Measurements from ENCODE around the gene HEBP2.

The HEBP2 gene

DNA sequence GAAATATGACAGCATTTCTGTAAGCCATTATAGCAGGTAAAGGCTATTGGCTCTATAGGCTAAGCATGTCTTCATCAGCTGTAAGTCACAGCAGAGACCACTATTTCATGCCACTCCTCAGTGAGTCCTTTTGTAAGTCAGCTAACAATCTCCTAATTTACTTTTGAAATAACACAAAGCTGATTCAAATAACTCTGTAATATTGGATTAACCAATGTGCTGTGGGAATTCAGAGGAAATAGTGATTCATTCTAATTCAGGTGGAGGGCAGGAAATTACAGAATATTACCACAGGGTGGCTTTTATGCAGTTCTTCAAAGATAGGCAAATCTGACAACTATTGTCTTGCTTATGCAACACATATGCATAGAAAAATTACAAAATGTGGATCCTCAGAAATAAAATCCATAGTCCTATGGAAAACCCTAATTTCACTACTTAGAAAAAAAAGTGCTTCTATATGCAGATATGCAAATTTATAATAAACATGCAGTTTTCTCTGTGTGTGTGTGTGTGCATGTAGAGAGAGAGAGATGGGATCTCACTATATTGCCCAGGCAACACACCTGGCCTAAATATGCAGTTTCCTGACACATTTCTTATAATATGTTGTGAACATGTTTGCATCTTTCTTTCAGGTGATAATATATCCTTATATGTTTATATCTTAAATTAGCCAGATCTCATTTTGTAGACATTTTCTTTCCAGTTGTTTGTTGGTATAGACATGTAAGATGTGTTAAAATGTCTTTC is 31.1 kb upstream of the HEBP2 start:
- TF ChIP-seq, protein P1, sequence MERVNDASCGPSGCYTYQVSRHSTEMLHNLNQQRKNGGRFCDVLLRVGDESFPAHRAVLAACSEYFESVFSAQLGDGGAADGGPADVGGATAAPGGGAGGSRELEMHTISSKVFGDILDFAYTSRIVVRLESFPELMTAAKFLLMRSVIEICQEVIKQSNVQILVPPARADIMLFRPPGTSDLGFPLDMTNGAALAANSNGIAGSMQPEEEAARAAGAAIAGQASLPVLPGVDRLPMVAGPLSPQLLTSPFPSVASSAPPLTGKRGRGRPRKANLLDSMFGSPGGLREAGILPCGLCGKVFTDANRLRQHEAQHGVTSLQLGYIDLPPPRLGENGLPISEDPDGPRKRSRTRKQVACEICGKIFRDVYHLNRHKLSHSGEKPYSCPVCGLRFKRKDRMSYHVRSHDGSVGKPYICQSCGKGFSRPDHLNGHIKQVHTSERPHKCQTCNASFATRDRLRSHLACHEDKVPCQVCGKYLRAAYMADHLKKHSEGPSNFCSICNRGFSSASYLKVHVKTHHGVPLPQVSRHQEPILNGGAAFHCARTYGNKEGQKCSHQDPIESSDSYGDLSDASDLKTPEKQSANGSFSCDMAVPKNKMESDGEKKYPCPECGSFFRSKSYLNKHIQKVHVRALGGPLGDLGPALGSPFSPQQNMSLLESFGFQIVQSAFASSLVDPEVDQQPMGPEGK (CRISPR knock-in tag; IDR thresholded peaks at IDR 0.05; ENCODE audit: borderline replicate concordance) = no peak
- TF ChIP-seq ISL1 (CRISPR knock-in tag; IDR thresholded peaks at IDR 0.05) (peak; percentile 22; the same call in 1 of the 2 replicates), ZFP3 (CRISPR knock-in tag; IDR thresholded peaks at IDR 0.05) (0 out of 2 replicates have a peak, but pooled peaks have one; percentile 53), TCF4 (CRISPR knock-in tag; IDR thresholded peaks at IDR 0.05; ENCODE audit: borderline replicate concordance) (no peak), ESRRG (CRISPR knock-in tag; IDR thresholded peaks at IDR 0.05) (no peak)
- TF ChIP-seq, protein P2, sequence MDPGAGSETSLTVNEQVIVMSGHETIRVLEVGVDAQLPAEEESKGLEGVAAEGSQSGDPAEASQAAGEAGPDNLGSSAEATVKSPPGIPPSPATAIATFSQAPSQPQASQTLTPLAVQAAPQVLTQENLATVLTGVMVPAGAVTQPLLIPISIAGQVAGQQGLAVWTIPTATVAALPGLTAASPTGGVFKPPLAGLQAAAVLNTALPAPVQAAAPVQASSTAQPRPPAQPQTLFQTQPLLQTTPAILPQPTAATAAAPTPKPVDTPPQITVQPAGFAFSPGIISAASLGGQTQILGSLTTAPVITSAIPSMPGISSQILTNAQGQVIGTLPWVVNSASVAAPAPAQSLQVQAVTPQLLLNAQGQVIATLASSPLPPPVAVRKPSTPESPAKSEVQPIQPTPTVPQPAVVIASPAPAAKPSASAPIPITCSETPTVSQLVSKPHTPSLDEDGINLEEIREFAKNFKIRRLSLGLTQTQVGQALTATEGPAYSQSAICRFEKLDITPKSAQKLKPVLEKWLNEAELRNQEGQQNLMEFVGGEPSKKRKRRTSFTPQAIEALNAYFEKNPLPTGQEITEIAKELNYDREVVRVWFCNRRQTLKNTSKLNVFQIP (CRISPR knock-in tag; IDR thresholded peaks at IDR 0.05; ENCODE audit: borderline replicate concordance, low read depth) = no peak
- ATAC-seq = no peak

DNA sequence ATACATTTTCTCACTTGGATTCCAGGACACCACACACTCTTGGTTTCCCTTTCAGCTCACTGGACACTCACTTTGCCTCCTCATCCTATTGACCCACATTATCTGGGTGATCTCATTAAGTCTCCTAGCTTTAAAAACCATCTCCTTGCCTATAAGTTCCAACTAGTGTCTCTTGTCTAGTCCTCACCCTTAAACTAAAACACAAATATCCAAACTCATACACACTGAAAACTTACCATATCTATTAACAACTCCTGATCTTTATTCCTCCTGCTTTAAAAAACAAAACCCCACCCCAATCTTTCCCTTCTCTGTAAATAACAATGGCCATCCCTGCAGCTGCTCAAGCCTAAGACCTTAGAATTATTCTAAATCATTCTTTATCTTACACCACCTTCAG is 29.8 kb upstream of the HEBP2 start:
- ATAC-seq = no peak
- no peak for TF ChIP-seq ZNF70 (CRISPR knock-in tag; IDR thresholded peaks at IDR 0.05)
- no peak for TF ChIP-seq TOX (CRISPR knock-in tag; IDR thresholded peaks at IDR 0.05; ENCODE audit: borderline replicate concordance)
- TF ChIP-seq ESRRG (CRISPR knock-in tag; IDR thresholded peaks at IDR 0.05) = no peak
- no peak for TF ChIP-seq RARB (CRISPR knock-in tag; IDR thresholded peaks at IDR 0.05)
- no peak for TF ChIP-seq ZC3H10 (CRISPR knock-in tag; IDR thresholded peaks at IDR 0.05)
- no peak for TF ChIP-seq ZFP3 (CRISPR knock-in tag; IDR thresholded peaks at IDR 0.05)
- TF ChIP-seq SNAI2 (CRISPR knock-in tag; IDR thresholded peaks at IDR 0.05) = no peak
- no peak for TF ChIP-seq OSR1 (CRISPR knock-in tag; IDR thresholded peaks at IDR 0.05)
- TF ChIP-seq, protein P1 (CRISPR knock-in tag; IDR thresholded peaks at IDR 0.05; ENCODE audit: borderline replicate concordance) = no peak
- TF ChIP-seq GLIS3 (CRISPR knock-in tag; IDR thresholded peaks at IDR 0.05) = no peak
- TF ChIP-seq ISL1 (CRISPR knock-in tag; IDR thresholded peaks at IDR 0.05) = no peak
- no peak for TF ChIP-seq PPARA (CRISPR knock-in tag; IDR thresholded peaks at IDR 0.05; ENCODE audit: borderline replicate concordance)
- no peak for TF ChIP-seq ZNF8 (CRISPR knock-in tag; IDR thresholded peaks at IDR 0.05)
- no peak for TF ChIP-seq ZFP30 (CRISPR knock-in tag; IDR thresholded peaks at IDR 0.05)
- TF ChIP-seq ZNF565 (CRISPR knock-in tag; conservative IDR thresholded peaks at IDR 0.05; ENCODE audit: low read depth) = no peak

DNA sequence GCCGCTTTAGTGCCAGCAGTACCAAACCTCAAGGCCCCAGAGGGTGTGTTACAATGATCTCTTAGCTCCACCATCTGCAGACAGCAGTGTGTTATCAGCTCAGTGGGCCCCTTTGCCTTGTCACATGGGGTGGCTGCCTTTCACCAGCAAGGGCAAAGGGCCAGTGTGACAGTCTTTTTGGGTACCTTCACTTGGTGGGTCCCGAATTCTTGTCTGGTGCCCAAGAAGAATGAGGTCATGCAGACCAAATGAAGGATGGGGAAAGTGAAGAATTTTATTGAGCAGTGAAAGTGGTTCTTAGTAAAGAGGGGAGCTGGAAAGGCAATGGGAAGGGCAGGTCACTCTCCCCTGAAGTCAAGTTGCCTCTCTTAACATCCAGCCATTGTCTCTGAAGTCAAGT is 29.2 kb upstream of the HEBP2 start:
- TF ChIP-seq, protein P3, sequence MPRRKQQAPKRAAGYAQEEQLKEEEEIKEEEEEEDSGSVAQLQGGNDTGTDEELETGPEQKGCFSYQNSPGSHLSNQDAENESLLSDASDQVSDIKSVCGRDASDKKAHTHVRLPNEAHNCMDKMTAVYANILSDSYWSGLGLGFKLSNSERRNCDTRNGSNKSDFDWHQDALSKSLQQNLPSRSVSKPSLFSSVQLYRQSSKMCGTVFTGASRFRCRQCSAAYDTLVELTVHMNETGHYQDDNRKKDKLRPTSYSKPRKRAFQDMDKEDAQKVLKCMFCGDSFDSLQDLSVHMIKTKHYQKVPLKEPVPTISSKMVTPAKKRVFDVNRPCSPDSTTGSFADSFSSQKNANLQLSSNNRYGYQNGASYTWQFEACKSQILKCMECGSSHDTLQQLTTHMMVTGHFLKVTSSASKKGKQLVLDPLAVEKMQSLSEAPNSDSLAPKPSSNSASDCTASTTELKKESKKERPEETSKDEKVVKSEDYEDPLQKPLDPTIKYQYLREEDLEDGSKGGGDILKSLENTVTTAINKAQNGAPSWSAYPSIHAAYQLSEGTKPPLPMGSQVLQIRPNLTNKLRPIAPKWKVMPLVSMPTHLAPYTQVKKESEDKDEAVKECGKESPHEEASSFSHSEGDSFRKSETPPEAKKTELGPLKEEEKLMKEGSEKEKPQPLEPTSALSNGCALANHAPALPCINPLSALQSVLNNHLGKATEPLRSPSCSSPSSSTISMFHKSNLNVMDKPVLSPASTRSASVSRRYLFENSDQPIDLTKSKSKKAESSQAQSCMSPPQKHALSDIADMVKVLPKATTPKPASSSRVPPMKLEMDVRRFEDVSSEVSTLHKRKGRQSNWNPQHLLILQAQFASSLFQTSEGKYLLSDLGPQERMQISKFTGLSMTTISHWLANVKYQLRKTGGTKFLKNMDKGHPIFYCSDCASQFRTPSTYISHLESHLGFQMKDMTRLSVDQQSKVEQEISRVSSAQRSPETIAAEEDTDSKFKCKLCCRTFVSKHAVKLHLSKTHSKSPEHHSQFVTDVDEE (CRISPR knock-in tag; IDR thresholded peaks at IDR 0.05) = no peak
- TF ChIP-seq RARB (CRISPR knock-in tag; IDR thresholded peaks at IDR 0.05) (no peak), BACH2 (CRISPR knock-in tag; IDR thresholded peaks at IDR 0.05; ENCODE audit: borderline replicate concordance) (no peak), TCF4 (CRISPR knock-in tag; IDR thresholded peaks at IDR 0.05; ENCODE audit: borderline replicate concordance) (no peak), ZNF565 (CRISPR knock-in tag; conservative IDR thresholded peaks at IDR 0.05; ENCODE audit: low read depth) (no peak), ZNF70 (CRISPR knock-in tag; IDR thresholded peaks at IDR 0.05) (no peak), OSR1 (CRISPR knock-in tag; IDR thresholded peaks at IDR 0.05) (no peak), CSDC2 (CRISPR knock-in tag; IDR thresholded peaks at IDR 0.05) (no peak), TOX (CRISPR knock-in tag; IDR thresholded peaks at IDR 0.05; ENCODE audit: borderline replicate concordance) (no peak), SNAI2 (CRISPR knock-in tag; IDR thresholded peaks at IDR 0.05) (no peak), GLIS3 (CRISPR knock-in tag; IDR thresholded peaks at IDR 0.05) (no peak), ZFP30 (CRISPR knock-in tag; IDR thresholded peaks at IDR 0.05) (no peak), ZNF8 (CRISPR knock-in tag; IDR thresholded peaks at IDR 0.05) (no peak), PPARA (CRISPR knock-in tag; IDR thresholded peaks at IDR 0.05; ENCODE audit: borderline replicate concordance) (no peak)
- TF ChIP-seq, protein P2 (CRISPR knock-in tag; IDR thresholded peaks at IDR 0.05; ENCODE audit: borderline replicate concordance, low read depth) = no peak
- TF ChIP-seq, protein P1 (CRISPR knock-in tag; IDR thresholded peaks at IDR 0.05; ENCODE audit: borderline replicate concordance) = no peak
- no peak for ATAC-seq

All from SK-N-SH treated with all-trans-retinoic acid at 6 μM for 48 hours (cell line).